Measurements from ENCODE around the gene PLA2G12A. TPM values are rescaled to one million over a fixed set of nuclear protein-coding genes. Genes with fewer than 3 reads are reported as not detected.

Gene PLA2G12A
- total and polyA plus RNA-seq, 4 donors = 24.2 to 36.0 (median 31.3) TPM

- Histone ChIP-seq H3K9ac (ENCODE audit: insufficient read depth in 1 of 2, low read length in 2 of 2) (no peak overlapping the region), H3K36me3 (ENCODE audit: control insufficient read depth in 4 of 4, insufficient read depth in 4 of 4, low read length in 4 of 4) (no peaks in the 10 kb centered on the region), H3K27me3 (ENCODE audit: control insufficient read depth in 3 of 3, insufficient read depth in 3 of 3, low read length in 2 of 3) (no peaks in the 10 kb centered on the region), H3K27ac (ENCODE audit: low read depth in 1 of 2, low read length in 1 of 2) (no peak overlapping the region), H3K9me3 (ENCODE audit: control insufficient read depth in 4 of 4, insufficient read depth in 3 of 4, low read length in 3 of 4) (no peaks in the 10 kb centered on the region), H3K4me3 (no peak overlapping the region), H3K4me1 (ENCODE audit: control insufficient read depth in 5 of 5, insufficient read depth in 5 of 5, low read length in 5 of 5) (no peaks in the 10 kb centered on the region)
- no peak for DNase-seq
- no peak for ATAC-seq (ENCODE audit: insufficient read depth, low FRiP score)
- no peak for TF ChIP-seq CTCF (IDR thresholded peaks at IDR 0.05; ENCODE audit: control extremely low read depth, extremely low read depth)
- 87 to 88% methylated on average over 3 of the region's 3 CpGs for WGBS, 2 donors
Measured at GRCh38 chr4:109739547-109739946, 9.7 kb upstream of the PLA2G12A start.

GRCh38 chr4:109738104-109738872 lies 8.4 kb upstream of the PLA2G12A start:
- Histone ChIP-seq H3K27me3 (ENCODE audit: control insufficient read depth in 3 of 3, insufficient read depth in 3 of 3, low read length in 2 of 3) (no peaks in the 10 kb centered on the region), H3K36me3 (ENCODE audit: control insufficient read depth in 4 of 4, insufficient read depth in 4 of 4, low read length in 4 of 4) (no peaks in the 10 kb centered on the region), H3K9ac (ENCODE audit: insufficient read depth in 1 of 2, low read length in 2 of 2) (no peak overlapping the region), H3K27ac (ENCODE audit: low read depth in 1 of 2, low read length in 1 of 2) (no peak overlapping the region), H3K9me3 (ENCODE audit: control insufficient read depth in 4 of 4, insufficient read depth in 3 of 4, low read length in 3 of 4) (no peaks in the 10 kb centered on the region), H3K4me3 (no peak overlapping the region), H3K4me1 (ENCODE audit: control insufficient read depth in 5 of 5, insufficient read depth in 5 of 5, low read length in 5 of 5) (no peaks in the 10 kb centered on the region)
- ATAC-seq (ENCODE audit: insufficient read depth, low FRiP score) (no peak), DNase-seq (no peak)
- 91 to 92% methylated on average over 10 of the region's 10 CpGs for WGBS, 2 donors
- TF ChIP-seq CTCF (IDR thresholded peaks at IDR 0.05; ENCODE audit: control extremely low read depth, extremely low read depth) = no peak

- ATAC-seq (ENCODE audit: insufficient read depth, low FRiP score) = no peak
- TF ChIP-seq CTCF (IDR thresholded peaks at IDR 0.05; ENCODE audit: control extremely low read depth, extremely low read depth) = no peak
Measured at GRCh38 chr4:109735566-109736365, 5.9 kb upstream of the PLA2G12A start.

More at GRCh38 chr4:109735566-109736365, 5.9 kb upstream of the PLA2G12A start:
- no peak overlapping the region for H3K9ac ChIP-seq (ENCODE audit: insufficient read depth in 1 of 2, low read length in 2 of 2)
- WGBS, 2 donors = 83 to 84% methylated on average over 7 of the region's 7 CpGs
- no peak overlapping the region for H3K27ac ChIP-seq (ENCODE audit: low read depth in 1 of 2, low read length in 1 of 2)
- no peaks in the 10 kb centered on the region for H3K27me3 ChIP-seq (ENCODE audit: control insufficient read depth in 3 of 3, insufficient read depth in 3 of 3, low read length in 2 of 3)
- no peak for DNase-seq
- H3K36me3 ChIP-seq (ENCODE audit: control insufficient read depth in 4 of 4, insufficient read depth in 4 of 4, low read length in 4 of 4) = no peaks in the 10 kb centered on the region
- H3K4me1 ChIP-seq (ENCODE audit: control insufficient read depth in 5 of 5, insufficient read depth in 5 of 5, low read length in 5 of 5) = peaks cover 0 to 1% (median 0%) of the 10 kb centered on the region in 5 donors
- H3K9me3 ChIP-seq (ENCODE audit: control insufficient read depth in 4 of 4, insufficient read depth in 3 of 4, low read length in 3 of 4) = no peaks in the 10 kb centered on the region
- no peak overlapping the region for H3K4me3 ChIP-seq
